ENCODE measurements around the gene HTT. TPM values are rescaled to one million over a fixed set of nuclear protein-coding genes. Genes with fewer than 3 reads are reported as not detected.

HTT gene
- total and polyA plus RNA-seq, 8 donors: 34.5 to 75.9 (median 43.5) TPM

GRCh38 chr4:3291969-3292570 lies 217.6 kb downstream of the HTT start:
- Histone ChIP-seq H3K27ac (peak overlapping the region; percentile 86 to 90), H3K36me3 (no peaks in the 10 kb centered on the region), H3K4me3 (peak overlapping the region; percentile 76 to 85), H3K4me1 (peaks cover 10 to 28% of the 10 kb centered on the region in 2 donors), H3K9me3 (no peaks in the 10 kb centered on the region), H3K27me3 (peaks cover 0 to 23% of the 10 kb centered on the region in 2 donors)
- intact Hi-C loops (cut with DNase I): no loop called here
- TF ChIP-seq, protein P1, sequence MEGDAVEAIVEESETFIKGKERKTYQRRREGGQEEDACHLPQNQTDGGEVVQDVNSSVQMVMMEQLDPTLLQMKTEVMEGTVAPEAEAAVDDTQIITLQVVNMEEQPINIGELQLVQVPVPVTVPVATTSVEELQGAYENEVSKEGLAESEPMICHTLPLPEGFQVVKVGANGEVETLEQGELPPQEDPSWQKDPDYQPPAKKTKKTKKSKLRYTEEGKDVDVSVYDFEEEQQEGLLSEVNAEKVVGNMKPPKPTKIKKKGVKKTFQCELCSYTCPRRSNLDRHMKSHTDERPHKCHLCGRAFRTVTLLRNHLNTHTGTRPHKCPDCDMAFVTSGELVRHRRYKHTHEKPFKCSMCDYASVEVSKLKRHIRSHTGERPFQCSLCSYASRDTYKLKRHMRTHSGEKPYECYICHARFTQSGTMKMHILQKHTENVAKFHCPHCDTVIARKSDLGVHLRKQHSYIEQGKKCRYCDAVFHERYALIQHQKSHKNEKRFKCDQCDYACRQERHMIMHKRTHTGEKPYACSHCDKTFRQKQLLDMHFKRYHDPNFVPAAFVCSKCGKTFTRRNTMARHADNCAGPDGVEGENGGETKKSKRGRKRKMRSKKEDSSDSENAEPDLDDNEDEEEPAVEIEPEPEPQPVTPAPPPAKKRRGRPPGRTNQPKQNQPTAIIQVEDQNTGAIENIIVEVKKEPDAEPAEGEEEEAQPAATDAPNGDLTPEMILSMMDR (IDR thresholded peaks at IDR 0.05): no peak
- DNase-seq (peak in 3 of 4 donors; percentile 51 to 92 (median 76)), ATAC-seq (peak; percentile 85)

GRCh38 chr4:3292571-3293400 lies 218.3 kb downstream of the HTT start, which contains the start of gene RGS12:
Gene RGS12, plus strand, starts transcription at chr4:3293021. Its CDS starts 23,150 bp downstream, at chr4:3316171.
- peak; percentile 94 for ATAC-seq
- H3K4me1 ChIP-seq: peaks cover 10 to 28% of the 10 kb centered on the region in 2 donors
- intact Hi-C loops (cut with DNase I): no loop called here

More at GRCh38 chr4:3292571-3293400, 218.3 kb downstream of the HTT start, which contains the start of gene RGS12:
- Histone ChIP-seq H3K9me3 (no peaks in the 10 kb centered on the region), H3K27me3 (peaks cover 0 to 23% of the 10 kb centered on the region in 2 donors), H3K36me3 (no peaks in the 10 kb centered on the region), H3K4me3 (peak within 1 kb of the TSS; percentile 76 to 85), H3K27ac (peak within 1 kb of the TSS; percentile 86 to 90)
- peak; percentile 91 to 98 (median 97) for DNase-seq
- TF ChIP-seq, protein P1 (IDR thresholded peaks at IDR 0.05): no peak

Other genes starting within 250 kb of the HTT start
- 100 to 1,000 TPM; 262 to 265 TPM for gene ADD1, start 230.8 kb upstream of the HTT start, total RNA-seq
- 100 to 1,000 TPM; 297 to 331 (median 308) TPM for gene ADD1, start 230.8 kb upstream of the HTT start, polyA plus RNA-seq (ENCODE audit: insufficient read length in 6 of 6)
- 10 to 100 TPM; 20.4 to 27.3 TPM for gene NOP14, start 111.3 kb upstream of the HTT start, total RNA-seq
- 10 to 100 TPM; 26.1 to 33.0 (median 27.1) TPM for gene NOP14, start 111.3 kb upstream of the HTT start, polyA plus RNA-seq (ENCODE audit: insufficient read length in 6 of 6)
- 1 to 10 TPM; 5.3 to 6.8 TPM for gene GRK4, start 111.1 kb upstream of the HTT start, total RNA-seq
- gene GRK4, start 111.1 kb upstream of the HTT start, polyA plus RNA-seq (ENCODE audit: insufficient read length in 6 of 6): 10 to 100 TPM; 13.3 to 23.0 (median 17.4) TPM
- not detected for gene HTT-AS, start 143 bp upstream of the HTT start, total RNA-seq
- gene HTT-AS, start 143 bp upstream of the HTT start, polyA plus RNA-seq (ENCODE audit: insufficient read length in 6 of 6): not detected
- gene MSANTD1, start 174.5 kb downstream of the HTT start, total RNA-seq: 1 to 10 TPM; 1.1 to 1.4 TPM
- 1 to 10 TPM in 3 of 6 donors, under 1 TPM in 3; 0.54 to 1.2 (median 0.99) TPM for gene MSANTD1, start 174.5 kb downstream of the HTT start, polyA plus RNA-seq (ENCODE audit: insufficient read length in 6 of 6)
- gene RGS12, start 218.3 kb downstream of the HTT start, total RNA-seq: 10 to 100 TPM; 28.2 to 30.4 TPM
- gene RGS12, start 218.3 kb downstream of the HTT start, polyA plus RNA-seq (ENCODE audit: insufficient read length in 6 of 6): 10 to 100 TPM; 59.0 to 80.7 (median 70.4) TPM

Data from left lung (tissue), 10 donors.